ENCODE results near the gene ARID3A. TPM values are rescaled to one million over a fixed set of nuclear protein-coding genes. Genes with fewer than 3 reads are reported as not detected.

ARID3A gene
- total and polyA plus RNA-seq, 2 of the 4 experiments (the other 2 are of a cell fraction): 16.0 to 23.1 TPM

DNA sequence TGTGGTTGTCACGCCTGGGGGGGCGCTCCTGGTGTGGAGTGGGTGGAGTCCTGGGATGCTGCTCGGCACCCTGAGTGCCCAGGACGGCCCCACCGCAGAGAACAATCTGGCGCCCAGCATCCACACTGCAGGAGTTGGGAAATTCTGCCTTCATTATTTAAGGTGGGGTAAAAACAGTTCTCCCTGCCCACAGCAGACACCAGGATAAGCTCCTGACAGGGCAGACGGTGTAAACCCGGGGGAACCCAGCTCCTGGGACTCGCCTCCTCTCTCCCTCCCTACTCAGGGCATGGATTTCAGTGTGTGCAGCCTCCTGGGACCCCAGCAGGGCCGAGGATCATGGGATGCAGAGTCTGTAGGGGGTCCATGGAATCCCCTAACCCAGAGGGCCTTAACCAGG, 50.6 kb downstream of the ARID3A start:
- TF ChIP-seq, protein P1, sequence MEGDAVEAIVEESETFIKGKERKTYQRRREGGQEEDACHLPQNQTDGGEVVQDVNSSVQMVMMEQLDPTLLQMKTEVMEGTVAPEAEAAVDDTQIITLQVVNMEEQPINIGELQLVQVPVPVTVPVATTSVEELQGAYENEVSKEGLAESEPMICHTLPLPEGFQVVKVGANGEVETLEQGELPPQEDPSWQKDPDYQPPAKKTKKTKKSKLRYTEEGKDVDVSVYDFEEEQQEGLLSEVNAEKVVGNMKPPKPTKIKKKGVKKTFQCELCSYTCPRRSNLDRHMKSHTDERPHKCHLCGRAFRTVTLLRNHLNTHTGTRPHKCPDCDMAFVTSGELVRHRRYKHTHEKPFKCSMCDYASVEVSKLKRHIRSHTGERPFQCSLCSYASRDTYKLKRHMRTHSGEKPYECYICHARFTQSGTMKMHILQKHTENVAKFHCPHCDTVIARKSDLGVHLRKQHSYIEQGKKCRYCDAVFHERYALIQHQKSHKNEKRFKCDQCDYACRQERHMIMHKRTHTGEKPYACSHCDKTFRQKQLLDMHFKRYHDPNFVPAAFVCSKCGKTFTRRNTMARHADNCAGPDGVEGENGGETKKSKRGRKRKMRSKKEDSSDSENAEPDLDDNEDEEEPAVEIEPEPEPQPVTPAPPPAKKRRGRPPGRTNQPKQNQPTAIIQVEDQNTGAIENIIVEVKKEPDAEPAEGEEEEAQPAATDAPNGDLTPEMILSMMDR (conservative IDR thresholded peaks at IDR 0.05; ENCODE audit: low read depth, low read length): no peak
- TF ChIP-seq, protein P2, sequence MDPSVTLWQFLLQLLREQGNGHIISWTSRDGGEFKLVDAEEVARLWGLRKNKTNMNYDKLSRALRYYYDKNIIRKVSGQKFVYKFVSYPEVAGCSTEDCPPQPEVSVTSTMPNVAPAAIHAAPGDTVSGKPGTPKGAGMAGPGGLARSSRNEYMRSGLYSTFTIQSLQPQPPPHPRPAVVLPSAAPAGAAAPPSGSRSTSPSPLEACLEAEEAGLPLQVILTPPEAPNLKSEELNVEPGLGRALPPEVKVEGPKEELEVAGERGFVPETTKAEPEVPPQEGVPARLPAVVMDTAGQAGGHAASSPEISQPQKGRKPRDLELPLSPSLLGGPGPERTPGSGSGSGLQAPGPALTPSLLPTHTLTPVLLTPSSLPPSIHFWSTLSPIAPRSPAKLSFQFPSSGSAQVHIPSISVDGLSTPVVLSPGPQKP (IDR thresholded peaks at IDR 0.05; ENCODE audit: borderline replicate concordance, low read depth, low read length): no peak
- TF ChIP-seq RFX5 (IDR thresholded peaks at IDR 0.05; ENCODE audit: low read depth, low read length) (no peak), MXI1 (IDR thresholded peaks at IDR 0.05; ENCODE audit: borderline replicate concordance, low read depth, low read length) (no peak), RCOR1 (IDR thresholded peaks at IDR 0.05; ENCODE audit: insufficient replicate concordance, low read length) (no peak), MAFK (IDR thresholded peaks at IDR 0.05; ENCODE audit: low read depth, low read length) (no peak), MAZ (IDR thresholded peaks at IDR 0.05; ENCODE audit: borderline replicate concordance, low read depth, low read length) (no peak), BHLHE40 (IDR thresholded peaks at IDR 0.05; ENCODE audit: low read depth, low read length) (no peak), FOS (IDR thresholded peaks at IDR 0.05; ENCODE audit: low read depth, low read length) (no peak), SMC3 (IDR thresholded peaks at IDR 0.05; ENCODE audit: low read depth, low read length) (no peak), CHD1 (IDR thresholded peaks at IDR 0.05; ENCODE audit: low read depth, low read length) (no peak), NFE2L2 (IDR thresholded peaks at IDR 0.05; ENCODE audit: low read depth, low read length) (no peak), RAD21 (IDR thresholded peaks at IDR 0.05; ENCODE audit: low read length) (no peak), POLR2A (IDR thresholded peaks at IDR 0.05; ENCODE audit: low read depth, low read length) (no peak), CEBPB (IDR thresholded peaks at IDR 0.05; ENCODE audit: low read depth, low read length) (no peak)
- TF ChIP-seq, protein P3, sequence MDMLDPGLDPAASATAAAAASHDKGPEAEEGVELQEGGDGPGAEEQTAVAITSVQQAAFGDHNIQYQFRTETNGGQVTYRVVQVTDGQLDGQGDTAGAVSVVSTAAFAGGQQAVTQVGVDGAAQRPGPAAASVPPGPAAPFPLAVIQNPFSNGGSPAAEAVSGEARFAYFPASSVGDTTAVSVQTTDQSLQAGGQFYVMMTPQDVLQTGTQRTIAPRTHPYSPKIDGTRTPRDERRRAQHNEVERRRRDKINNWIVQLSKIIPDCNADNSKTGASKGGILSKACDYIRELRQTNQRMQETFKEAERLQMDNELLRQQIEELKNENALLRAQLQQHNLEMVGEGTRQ (IDR thresholded peaks at IDR 0.05; ENCODE audit: low read depth, low read length): no peak
- H3K14ac ChIP-seq (replicated peaks; ENCODE audit: low read depth, low read length): no peak overlapping the region
- no peak for ATAC-seq (ENCODE audit: low read depth)
- BruUV-seq (replicated peaks): no TSS peak
- H4K5ac ChIP-seq (ENCODE audit: low read depth, low read length): no peak overlapping the region
- H2BK5ac ChIP-seq (ENCODE audit: low read depth, low read length, poor library complexity, severe bottlenecking): no peak overlapping the region
- H2BK120ac ChIP-seq (ENCODE audit: low read depth, low read length): no peak overlapping the region
- no peak overlapping the region for H3K9ac ChIP-seq (ENCODE audit: low read depth, low read length)
- H3K79me1 ChIP-seq (ENCODE audit: low read depth in 1 of 2, low read length in 2 of 2): peaks cover 4 to 7% of the 10 kb centered on the region in 2 experiments; a peak in 2 of 4 replicates
- no peak overlapping the region for H3K4me3 ChIP-seq (ENCODE audit: insufficient read depth, low read depth, low read length)
- H3K4me1 ChIP-seq (ENCODE audit: control insufficient read depth, insufficient read depth, low read length): peaks cover 7% of the 10 kb centered on the region
- no peak overlapping the region for H4K91ac ChIP-seq (ENCODE audit: insufficient read depth, low read depth, low read length)
- H2AFZ ChIP-seq (replicated peaks; ENCODE audit: low read length, poor library complexity): no peak overlapping the region
- ChIA-PET CTCF (no interaction called here), POLR2A (ENCODE audit: unreplicated experiment) (no interaction called here)
- H3K4ac ChIP-seq (ENCODE audit: low read depth, low read length): no peak overlapping the region
- H2AK5ac ChIP-seq (ENCODE audit: low read depth, low read length): no peak overlapping the region
- H3K27ac ChIP-seq (ENCODE audit: insufficient read depth, low read length): no peak overlapping the region
- in situ Hi-C loops (cut with MboI; ENCODE audit: low sequenced_read_pairs) (no loop called here), intact Hi-C loops (cut with micrococcal nuclease) (no loop called here), dilution Hi-C loops (cut with HindIII; ENCODE audit: low sequenced_read_pairs, unreplicated experiment) (no loop called here)
- no peak for DNase-seq
- H4K20me1 ChIP-seq (ENCODE audit: insufficient read depth, low read length): no peaks in the 10 kb centered on the region
- H4K8ac ChIP-seq (ENCODE audit: low read depth in 2 of 2, low read length in 2 of 2): no peak overlapping the region
- no peak overlapping the region for H2BK15ac ChIP-seq (ENCODE audit: low read depth, low read length)
- H3K23ac ChIP-seq (ENCODE audit: low read depth, low read length): no peak overlapping the region
- H3K9me3 ChIP-seq (ENCODE audit: control insufficient read depth, insufficient read depth, low read length): no peaks in the 10 kb centered on the region
- no peaks in the 10 kb centered on the region for H3K9me1 ChIP-seq (ENCODE audit: insufficient read depth, low read length)
- H2BK20ac ChIP-seq (ENCODE audit: low read depth, low read length): no peak overlapping the region
- H3K4me2 ChIP-seq (ENCODE audit: low read depth, low read length): no peak overlapping the region
- H3K18ac ChIP-seq (ENCODE audit: low read depth, low read length): no peak overlapping the region
- 80% methylated on average over 1 of the region's 10 CpGs; no CpG with 5 or more reads in 1 of the 2 experiments for WGBS, 2 experiments (ENCODE audit: extremely low coverage in 2 of 2, insufficient read length in 1 of 2)
- peaks cover 20% of the 10 kb centered on the region for H3K36me3 ChIP-seq (ENCODE audit: control insufficient read depth, insufficient read depth, low read length)
- H3K27me3 ChIP-seq (ENCODE audit: control insufficient read depth, insufficient read depth, low read length): no peaks in the 10 kb centered on the region
- no peak overlapping the region for H2AK9ac ChIP-seq (replicated peaks; ENCODE audit: low read depth, low read length, poor library complexity)
- H3K56ac ChIP-seq (ENCODE audit: extremely low read depth, insufficient read depth, low read length): no peak overlapping the region

All from IMR-90 (cell line).